Astrocyte of the cerebellum (primary cell): ENCODE data around the gene RANBP10.

Experiments used
- DNase-seq: peaks from one replicate; pipeline ENCODE4 v3.0.0-alpha.2; 2011; ENCODE audit warnings: low read depth
- H3K4me3 ChIP-seq: 2 replicates; pipeline ENCODE4 v1.5.1; 2011; ENCODE audit warnings: mild to moderate bottlenecking, low read depth, low read length, moderate library complexity
- in situ Hi-C: cut with HindIII; loops from 2 replicates; pipeline ENCODE4 v1.10.0; 2017; ENCODE audit warnings: low sequenced_read_pairs
- TF ChIP-seq, protein P1 (sequence below): IDR thresholded peaks from 2 replicates; pipeline ENCODE4 v1.5.1; 2012; ENCODE audit warnings: low read length, low read depth, moderate library complexity, mild to moderate bottlenecking; ENCODE audit errors: missing control alignments

The RANBP10 gene

DNA sequence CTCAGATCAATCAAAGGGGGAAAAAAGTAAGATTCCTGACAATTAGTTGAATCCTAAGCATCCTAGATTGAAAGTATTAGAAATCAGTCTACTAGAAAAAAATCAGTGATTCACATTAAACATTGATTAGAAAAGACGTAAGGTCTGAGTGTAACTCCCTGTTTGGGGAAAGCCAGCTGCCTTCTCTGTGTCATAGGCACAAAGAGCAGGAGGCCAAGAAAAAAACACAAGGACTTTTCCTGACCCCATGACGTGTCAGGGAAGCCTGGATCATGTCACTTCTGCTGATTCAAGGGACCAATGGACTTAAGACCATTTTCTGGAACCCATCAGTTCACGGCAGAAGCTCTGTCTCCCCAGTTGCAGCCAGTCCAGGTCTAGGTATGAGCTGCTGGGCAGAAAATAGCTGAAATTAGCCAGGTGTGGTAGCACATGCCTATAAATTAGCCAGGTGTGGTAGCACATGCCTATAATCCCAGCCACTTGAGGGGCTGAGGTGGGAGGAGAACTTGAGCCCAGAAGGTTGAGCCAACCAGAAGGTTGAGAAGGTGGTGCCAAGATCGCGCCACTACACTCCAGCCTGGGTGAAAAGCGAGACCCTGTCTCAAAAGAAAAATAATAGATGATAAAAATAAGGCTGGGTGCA lies 35.9 kb downstream of the RANBP10 start:
- in situ Hi-C loops = no loop called here
- DNase-seq = no peak
- TF ChIP-seq, protein P1, sequence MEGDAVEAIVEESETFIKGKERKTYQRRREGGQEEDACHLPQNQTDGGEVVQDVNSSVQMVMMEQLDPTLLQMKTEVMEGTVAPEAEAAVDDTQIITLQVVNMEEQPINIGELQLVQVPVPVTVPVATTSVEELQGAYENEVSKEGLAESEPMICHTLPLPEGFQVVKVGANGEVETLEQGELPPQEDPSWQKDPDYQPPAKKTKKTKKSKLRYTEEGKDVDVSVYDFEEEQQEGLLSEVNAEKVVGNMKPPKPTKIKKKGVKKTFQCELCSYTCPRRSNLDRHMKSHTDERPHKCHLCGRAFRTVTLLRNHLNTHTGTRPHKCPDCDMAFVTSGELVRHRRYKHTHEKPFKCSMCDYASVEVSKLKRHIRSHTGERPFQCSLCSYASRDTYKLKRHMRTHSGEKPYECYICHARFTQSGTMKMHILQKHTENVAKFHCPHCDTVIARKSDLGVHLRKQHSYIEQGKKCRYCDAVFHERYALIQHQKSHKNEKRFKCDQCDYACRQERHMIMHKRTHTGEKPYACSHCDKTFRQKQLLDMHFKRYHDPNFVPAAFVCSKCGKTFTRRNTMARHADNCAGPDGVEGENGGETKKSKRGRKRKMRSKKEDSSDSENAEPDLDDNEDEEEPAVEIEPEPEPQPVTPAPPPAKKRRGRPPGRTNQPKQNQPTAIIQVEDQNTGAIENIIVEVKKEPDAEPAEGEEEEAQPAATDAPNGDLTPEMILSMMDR = no peak
- H3K4me3 ChIP-seq = no peak overlapping the region

- TF ChIP-seq, protein P1 = no peak
- H3K4me3 ChIP-seq = no peak overlapping the region
- in situ Hi-C loops = no loop called here
- peak; percentile 26 for DNase-seq
Measured at GRCh38 chr16:67767953-67768352, 38.4 kb downstream of the RANBP10 start.

DNA sequence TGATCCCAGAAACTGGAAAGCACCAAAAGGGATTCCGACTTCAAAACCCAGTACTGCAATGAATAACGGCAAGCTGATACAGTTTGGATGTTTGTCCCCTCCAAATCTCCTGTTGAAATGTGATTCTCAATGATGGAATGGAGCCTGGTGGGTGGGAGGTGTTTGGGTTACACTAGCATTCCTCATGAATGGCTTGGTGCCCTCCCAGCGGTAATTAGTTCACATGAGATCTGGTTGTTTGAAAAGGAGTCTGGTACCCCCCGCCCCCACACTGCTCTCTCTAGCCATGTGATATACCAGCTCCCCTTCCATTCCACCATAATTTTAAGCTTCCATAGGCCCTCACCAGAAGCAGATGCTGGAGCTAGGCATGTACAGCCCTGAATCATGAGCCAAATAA lies 40.1 kb downstream of the RANBP10 start:
- H3K4me3 ChIP-seq = no peak overlapping the region
- TF ChIP-seq, protein P1 = no peak
- no peak for DNase-seq
- in situ Hi-C loops = no loop called here

- TF ChIP-seq, protein P1 = no peak
- H3K4me3 ChIP-seq = no peak overlapping the region
- in situ Hi-C loops = no loop called here
- no peak for DNase-seq
Measured at GRCh38 chr16:67764158-67764667, 42.1 kb downstream of the RANBP10 start.

- in situ Hi-C loops = no loop called here
- DNase-seq = no peak
- H3K4me3 ChIP-seq = no peak overlapping the region
- TF ChIP-seq, protein P1 = no peak
Measured at GRCh38 chr16:67763066-67763465, 43.3 kb downstream of the RANBP10 start.

- no peak for DNase-seq
- TF ChIP-seq, protein P1 = no peak
- H3K4me3 ChIP-seq = no peak overlapping the region
- in situ Hi-C loops = no loop called here
Measured at GRCh38 chr16:67762385-67762784, 44.0 kb downstream of the RANBP10 start.

- in situ Hi-C loops = no loop called here
- TF ChIP-seq, protein P1 = no peak
- H3K4me3 ChIP-seq = no peak overlapping the region
- no peak for DNase-seq
Measured at GRCh38 chr16:67761924-67762323, 44.4 kb downstream of the RANBP10 start.
